Osteoblast (primary cell): Measurements from ENCODE around the gene WDR49. TPM values are rescaled to one million over a fixed set of nuclear protein-coding genes. Genes with fewer than 3 reads are reported as not detected.

ENCODE experiments used
- DNase-seq: peaks from one replicate; pipeline ENCODE4 v3.0.0; 2011; ENCODE audit warnings: low spot score, mixed read lengths; ENCODE audit not compliant: insufficient read length; ENCODE audit errors: missing footprints
- H2AFZ ChIP-seq: 2 replicates; pipeline ENCODE4 v1.6.0; 2011; ENCODE audit warnings: mild to moderate bottlenecking, low read length
- H3K27ac ChIP-seq: 2 replicates; pipeline ENCODE4 v1.5.1; 2011; ENCODE audit warnings: mild to moderate bottlenecking, low read depth, low read length, moderate library complexity
- H3K27me3 ChIP-seq: 2 replicates; pipeline ENCODE4 v1.6.0; 2012; ENCODE audit warnings: mild to moderate bottlenecking, control low read depth, inconsistent platforms, low read length, moderate library complexity; ENCODE audit not compliant: insufficient read depth
- H3K36me3 ChIP-seq: 2 replicates; pipeline ENCODE4 v1.5.1; 2011; ENCODE audit warnings: mild to moderate bottlenecking, low read length, control low read depth, moderate library complexity; ENCODE audit not compliant: insufficient read depth
- H3K4me1 ChIP-seq: 2 replicates; pipeline ENCODE4 v1.5.1; 2011; ENCODE audit warnings: mild to moderate bottlenecking, low read length, control low read depth, moderate library complexity; ENCODE audit not compliant: insufficient read depth
- H3K4me2 ChIP-seq: 2 replicates; pipeline ENCODE4 v1.6.0; 2011; ENCODE audit warnings: mild to moderate bottlenecking, low read length; ENCODE audit not compliant: insufficient read depth
- H3K4me3 ChIP-seq: fragments of 200-600 bp; sonication (generic); 3 replicates; pipeline ENCODE4 v1.5.1; 2012; ENCODE audit warnings: mild to moderate bottlenecking, low read length, inconsistent platforms; ENCODE audit not compliant: insufficient read depth
- H3K79me2 ChIP-seq: 2 replicates; pipeline ENCODE4 v1.6.0; 2012; ENCODE audit warnings: mild to moderate bottlenecking, low read length, control low read depth, inconsistent platforms; ENCODE audit not compliant: insufficient read depth
- H3K9me3 ChIP-seq: 2 replicates; pipeline ENCODE4 v1.5.1; 2011; ENCODE audit warnings: low read depth, low read length, control low read depth
- H4K20me1 ChIP-seq: 2 replicates; pipeline ENCODE4 v1.6.0; 2012; ENCODE audit warnings: mild to moderate bottlenecking, low read length, control low read depth; ENCODE audit not compliant: insufficient read depth
- CTCF ChIP-seq: IDR thresholded peaks from 2 replicates; pipeline ENCODE4 v1.5.1; 2011; ENCODE audit warnings: mild to moderate bottlenecking, low read depth, low read length, moderate library complexity; ENCODE audit errors: extremely low read depth
- total RNA-seq: library from RNA; depleted of rRNA; stranded (reverse); fragments of >200 nt; gene quantifications from 2 replicates; pipeline ENCODE4 v1.2.3, GENCODE V29; 2012

The WDR49 gene
- total RNA-seq, 1 donor, result under 0.01 TPM

GRCh38 chr3:167673221-167673620 is 19.5 kb upstream of the WDR49 start:
- TF ChIP-seq CTCF, result no peak
- Histone ChIP-seq H3K4me1 (no peaks in the 10 kb centered on the region), H4K20me1 (no peaks in the 10 kb centered on the region), H3K9me3 (no peaks in the 10 kb centered on the region), H3K4me2 (no peak overlapping the region), H3K27ac (no peak overlapping the region), H2AFZ (no peak overlapping the region), H3K36me3 (peaks cover 25% of the 10 kb centered on the region), H3K79me2 (no peaks in the 10 kb centered on the region), H3K4me3 (no peak overlapping the region), H3K27me3 (no peaks in the 10 kb centered on the region)
- DNase-seq, result no peak

GRCh38 chr3:167671878-167672427 is 18.2 kb upstream of the WDR49 start:
- no peaks in the 10 kb centered on the region for H4K20me1 ChIP-seq
- H3K36me3 ChIP-seq, result peaks cover 22% of the 10 kb centered on the region
- no peak for TF ChIP-seq CTCF
- H3K4me2 ChIP-seq, result no peak overlapping the region
- H3K9me3 ChIP-seq, result no peaks in the 10 kb centered on the region
- no peaks in the 10 kb centered on the region for H3K27me3 ChIP-seq
- H3K4me3 ChIP-seq, result no peak overlapping the region
- H3K79me2 ChIP-seq, result no peaks in the 10 kb centered on the region
- H2AFZ ChIP-seq, result no peak overlapping the region
- no peaks in the 10 kb centered on the region for H3K4me1 ChIP-seq
- DNase-seq, result no peak
- H3K27ac ChIP-seq, result no peak overlapping the region

- no peak for DNase-seq
- no peak overlapping the region for H3K27ac ChIP-seq
- H3K36me3 ChIP-seq, result peaks cover 4% of the 10 kb centered on the region
- H2AFZ ChIP-seq, result no peak overlapping the region
- H3K79me2 ChIP-seq, result no peaks in the 10 kb centered on the region
- no peak overlapping the region for H3K4me2 ChIP-seq
- no peaks in the 10 kb centered on the region for H3K4me1 ChIP-seq
- no peaks in the 10 kb centered on the region for H3K9me3 ChIP-seq
- H3K27me3 ChIP-seq, result no peaks in the 10 kb centered on the region
- TF ChIP-seq CTCF, result no peak
- H4K20me1 ChIP-seq, result no peaks in the 10 kb centered on the region
- H3K4me3 ChIP-seq, result no peak overlapping the region
These were observed 16.0 kb upstream of the WDR49 start for GRCh38 chr3:167669699-167670098.

GRCh38 chr3:167668651-167669050 is 14.9 kb upstream of the WDR49 start:
- Histone ChIP-seq H4K20me1 (no peaks in the 10 kb centered on the region), H3K36me3 (peaks cover 4% of the 10 kb centered on the region), H3K9me3 (no peaks in the 10 kb centered on the region), H3K27ac (no peak overlapping the region), H3K79me2 (no peaks in the 10 kb centered on the region), H3K27me3 (no peaks in the 10 kb centered on the region), H3K4me3 (no peak overlapping the region), H2AFZ (no peak overlapping the region), H3K4me2 (no peak overlapping the region), H3K4me1 (no peaks in the 10 kb centered on the region)
- TF ChIP-seq CTCF, result no peak
- DNase-seq, result no peak
